Esophagus muscularis mucosa (tissue), 4 donors: Measurements from ENCODE around the gene RAB11FIP4. TPM values are rescaled to one million over a fixed set of nuclear protein-coding genes. Genes with fewer than 3 reads are reported as not detected.

Source experiments
- DNase-seq: peaks from one replicate; pipeline ENCODE4 v3.0.0-alpha.2; 2017; ENCODE audit errors: extremely low spot score
- H3K27ac ChIP-seq, 4 donors: fragments of 200-600 bp; sonication (generic); replicated peaks in 1 of 4; 1 replicate in 3 of 4; 2 replicates in 1 of 4; pipeline ENCODE4 v1.5.1; 2016 to 2019; ENCODE audit warnings: mild to moderate bottlenecking in 1 of 4
- H3K27me3 ChIP-seq, 4 donors: fragments of 200-600 bp; sonication (generic); one replicate each; pipeline versions ENCODE4 v1.5.1 to v1.6.0; 2016 to 2019
- H3K36me3 ChIP-seq, 4 donors: fragments of 200-600 bp; sonication (generic); one replicate each; pipeline ENCODE4 v1.5.1; 2016 to 2019
- H3K4me1 ChIP-seq, 4 donors: fragments of 200-600 bp; sonication (generic); one replicate each; pipeline ENCODE4 v1.5.1; 2016 to 2019
- H3K4me3 ChIP-seq, 4 donors: fragments of 200-600 bp; sonication (generic); 1 replicate in 2 of 4; 2 replicates in 2 of 4; pipeline ENCODE4 v1.5.1; 2016 to 2019; ENCODE audit warnings: mild to moderate bottlenecking in 4 of 4, moderate library complexity in 1 of 4
- H3K9me3 ChIP-seq, 4 donors: fragments of 200-600 bp; sonication (generic); 1 replicate in 3 of 4; 2 replicates in 1 of 4; pipeline ENCODE4 v1.5.1; 2016 to 2019
- CTCF ChIP-seq, 3 experiments: fragments of 200-600 bp in 2 of 3; fragments of 450-650 bp in 1 of 3; sonication (generic) in 2 of 3; IDR thresholded peaks; one replicate each; pipeline ENCODE4 v1.5.1; 2017 to 2019; ENCODE audit warnings: antibody characterized with exemption in 3 of 3, mild to moderate bottlenecking in 2 of 3, moderate library complexity in 1 of 3
- EP300 ChIP-seq: sonication (generic); formaldehyde crosslinking; IDR thresholded peaks from one replicate; pipeline ENCODE4 v1.6.1; 2017; ENCODE audit warnings: antibody characterized with exemption
- POLR2A ChIP-seq: fragments of 450-650 bp; IDR thresholded peaks from one replicate; pipeline ENCODE4 v1.6.1; 2017; ENCODE audit warnings: antibody characterized with exemption, moderate library complexity, mild to moderate bottlenecking, low read depth
- POLR2AphosphoS5 ChIP-seq, 2 donors: sonication (generic); formaldehyde crosslinking; IDR thresholded peaks; one replicate each; pipeline ENCODE4 v1.6.1; 2017; ENCODE audit warnings: antibody characterized with exemption in 2 of 2
- WGBS: methylation state at CpG from one replicate; pipeline ENCODE4 v1.1.5; 2018; 5-methylcytosine and 5-hydroxymethylcytosine counted together
- intact Hi-C: fragments of 100-400 bp; cut with DNase I; formaldehyde crosslinking; loops from one replicate; pipeline ENCODE4 v1.15.1; 2023
- total RNA-seq, 4 donors: library from RNA; depleted of rRNA; stranded (reverse); fragments of >200 nt; gene quantifications; one replicate each; pipeline versions ENCODE4 v1.1.0 to v1.2.1, GENCODE V29; 2016

RAB11FIP4 gene
- total RNA-seq, 4 donors from 2014 or later = 0.75 to 2.3 (median 1.7) TPM

GRCh38 chr17:31469959-31470358 is 78.5 kb downstream of the RAB11FIP4 start:
- H3K27ac ChIP-seq = no peak overlapping the region
- intact Hi-C loops = no loop called here
- DNase-seq = no peak
- TF ChIP-seq EP300 = no peak
- no peak for TF ChIP-seq POLR2A
- no peak for TF ChIP-seq CTCF (IDR thresholded peaks at IDR 0.05)
- TF ChIP-seq POLR2AphosphoS5 (IDR thresholded peaks at IDR 0.05) = no peak
- H3K4me1 ChIP-seq = peaks cover 0 to 8% (median 0%) of the 10 kb centered on the region in 4 donors
- no peaks in the 10 kb centered on the region for H3K9me3 ChIP-seq
- WGBS = 65% methylated on average over 2 of the region's 2 CpGs
- H3K36me3 ChIP-seq = no peaks in the 10 kb centered on the region
- peaks cover 0 to 15% (median 0%) of the 10 kb centered on the region in 4 donors for H3K27me3 ChIP-seq
- H3K4me3 ChIP-seq = no peak overlapping the region

GRCh38 chr17:31470592-31470991 is 79.1 kb downstream of the RAB11FIP4 start:
- H3K27ac ChIP-seq = no peak overlapping the region
- no peaks in the 10 kb centered on the region for H3K36me3 ChIP-seq
- peaks cover 0 to 15% (median 0%) of the 10 kb centered on the region in 4 donors for H3K27me3 ChIP-seq
- no peaks in the 10 kb centered on the region for H3K9me3 ChIP-seq
- intact Hi-C loops = no loop called here
- H3K4me1 ChIP-seq = peaks cover 0 to 8% (median 0%) of the 10 kb centered on the region in 4 donors
- TF ChIP-seq EP300 (no peak), POLR2AphosphoS5 (IDR thresholded peaks at IDR 0.05) (no peak), POLR2A (no peak), CTCF (IDR thresholded peaks at IDR 0.05) (no peak)
- no peak for DNase-seq
- WGBS = 91% methylated on average over 2 of the region's 2 CpGs
- no peak overlapping the region for H3K4me3 ChIP-seq

GRCh38 chr17:31472137-31472536 is 80.7 kb downstream of the RAB11FIP4 start:
- no peak for TF ChIP-seq EP300
- TF ChIP-seq CTCF (IDR thresholded peaks at IDR 0.05) = no peak
- TF ChIP-seq POLR2AphosphoS5 (IDR thresholded peaks at IDR 0.05) = no peak
- TF ChIP-seq POLR2A = no peak
- no peak overlapping the region for H3K4me3 ChIP-seq
- intact Hi-C loops = no loop called here

GRCh38 chr17:31475378-31476162 is 84.1 kb downstream of the RAB11FIP4 start:
- TF ChIP-seq POLR2AphosphoS5 (IDR thresholded peaks at IDR 0.05) (no peak), POLR2A (no peak), CTCF (IDR thresholded peaks at IDR 0.05) (no peak)
- Histone ChIP-seq H3K27ac (no peak overlapping the region), H3K4me3 (no peak overlapping the region), H3K27me3 (peaks cover 0 to 39% (median 0%) of the 10 kb centered on the region in 4 donors), H3K9me3 (no peaks in the 10 kb centered on the region), H3K36me3 (no peaks in the 10 kb centered on the region), H3K4me1 (no peaks in the 10 kb centered on the region)
- no peak for DNase-seq
- intact Hi-C loops = no loop called here
- WGBS = 76% methylated on average over 16 of the region's 16 CpGs

More at GRCh38 chr17:31472137-31472536, 80.7 kb downstream of the RAB11FIP4 start:
- H3K4me1 ChIP-seq = peaks cover 0 to 8% (median 0%) of the 10 kb centered on the region in 4 donors
- no peaks in the 10 kb centered on the region for H3K9me3 ChIP-seq
- H3K27ac ChIP-seq = no peak overlapping the region
- no peaks in the 10 kb centered on the region for H3K36me3 ChIP-seq
- WGBS = 83% methylated on average over 13 of the region's 14 CpGs
- DNase-seq = no peak
- peaks cover 0 to 23% (median 0%) of the 10 kb centered on the region in 4 donors for H3K27me3 ChIP-seq
